DOHH2 (cell line): ENCODE results near the gene ESRRA.
A peak's percentile ranks its signal among the peaks of the same experiment; 100 is the strongest.

ENCODE experiments used
- EZH2phosphoT487 ChIP-seq: fragments of 200-600 bp; sonication (generic); IDR thresholded peaks from 2 replicates; pipeline ENCODE4 v1.6.1; 2017; ENCODE audit warnings: borderline replicate concordance, mild to moderate bottlenecking, antibody characterized with exemption, low read length, moderate library complexity, mixed read lengths
- TF ChIP-seq, protein P1 (sequence below): fragments of 200-600 bp; sonication (generic); IDR thresholded peaks from one replicate; pipeline ENCODE4 v1.5.1; 2014; ENCODE audit warnings: antibody characterized with exemption, mild to moderate bottlenecking, low read depth, low read length; ENCODE audit not compliant: poor library complexity, severe bottlenecking

DNA sequence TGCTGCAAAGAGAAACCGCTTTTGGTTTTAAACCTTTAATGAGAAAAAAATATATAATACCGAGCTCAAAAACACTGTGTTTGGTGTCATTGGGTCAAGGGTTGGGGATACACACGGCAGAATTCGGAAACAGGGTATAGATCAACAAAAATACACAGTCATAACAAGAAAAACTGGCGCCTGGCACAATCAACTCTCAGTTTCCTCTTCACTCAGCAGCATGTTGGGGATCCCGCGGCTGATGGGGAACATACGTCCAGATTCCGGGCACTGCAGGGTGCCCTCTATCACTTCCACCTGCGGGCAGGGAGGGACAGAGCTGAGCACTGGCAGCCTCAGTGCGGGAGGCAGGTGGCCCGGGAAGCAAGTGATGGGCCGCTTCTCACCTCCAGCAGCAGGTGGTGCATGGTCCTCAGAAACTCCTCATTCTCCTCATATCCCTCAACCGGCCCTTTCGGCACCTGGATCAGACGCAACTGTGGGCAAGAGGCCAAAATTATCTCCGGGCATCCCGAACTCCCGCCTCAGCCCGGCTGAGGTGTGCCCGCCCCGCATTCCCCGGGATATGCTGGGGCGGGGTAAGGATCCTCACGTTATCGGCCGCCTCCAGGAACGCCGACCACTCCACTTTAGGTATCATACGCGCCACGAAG is 11.5 kb downstream of the ESRRA start:
- TF ChIP-seq, protein P1, sequence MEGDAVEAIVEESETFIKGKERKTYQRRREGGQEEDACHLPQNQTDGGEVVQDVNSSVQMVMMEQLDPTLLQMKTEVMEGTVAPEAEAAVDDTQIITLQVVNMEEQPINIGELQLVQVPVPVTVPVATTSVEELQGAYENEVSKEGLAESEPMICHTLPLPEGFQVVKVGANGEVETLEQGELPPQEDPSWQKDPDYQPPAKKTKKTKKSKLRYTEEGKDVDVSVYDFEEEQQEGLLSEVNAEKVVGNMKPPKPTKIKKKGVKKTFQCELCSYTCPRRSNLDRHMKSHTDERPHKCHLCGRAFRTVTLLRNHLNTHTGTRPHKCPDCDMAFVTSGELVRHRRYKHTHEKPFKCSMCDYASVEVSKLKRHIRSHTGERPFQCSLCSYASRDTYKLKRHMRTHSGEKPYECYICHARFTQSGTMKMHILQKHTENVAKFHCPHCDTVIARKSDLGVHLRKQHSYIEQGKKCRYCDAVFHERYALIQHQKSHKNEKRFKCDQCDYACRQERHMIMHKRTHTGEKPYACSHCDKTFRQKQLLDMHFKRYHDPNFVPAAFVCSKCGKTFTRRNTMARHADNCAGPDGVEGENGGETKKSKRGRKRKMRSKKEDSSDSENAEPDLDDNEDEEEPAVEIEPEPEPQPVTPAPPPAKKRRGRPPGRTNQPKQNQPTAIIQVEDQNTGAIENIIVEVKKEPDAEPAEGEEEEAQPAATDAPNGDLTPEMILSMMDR: peak; percentile 38
- TF ChIP-seq EZH2phosphoT487: no peak
